Transverse colon (tissue), 4 donors: ENCODE measurements around the gene TPCN2.

Experiments
- POLR2A ChIP-seq: fragments of 450-650 bp; IDR thresholded peaks from one replicate; pipeline ENCODE4 v1.6.1; 2016; ENCODE audit warnings: antibody characterized with exemption, mild to moderate bottlenecking, moderate library complexity
- POLR2AphosphoS5 ChIP-seq, 3 donors: sonication (generic); formaldehyde crosslinking; IDR thresholded peaks; one replicate each; pipeline ENCODE4 v1.6.1; 2016; ENCODE audit warnings: antibody characterized with exemption in 3 of 3
- TF ChIP-seq, protein P1 (sequence below), 5 experiments: fragments of 200-600 bp in 3 of 5; fragments of 450-650 bp in 2 of 5; sonication (generic) in 3 of 5; IDR thresholded peaks; 1 replicate in 2 of 5; 2 replicates in 3 of 5; pipeline ENCODE4 v1.5.1; 2016 to 2017; ENCODE audit warnings: antibody characterized with exemption in 5 of 5, inconsistent platforms in 3 of 5, mild to moderate bottlenecking in 2 of 5, moderate library complexity in 1 of 5

DNA sequence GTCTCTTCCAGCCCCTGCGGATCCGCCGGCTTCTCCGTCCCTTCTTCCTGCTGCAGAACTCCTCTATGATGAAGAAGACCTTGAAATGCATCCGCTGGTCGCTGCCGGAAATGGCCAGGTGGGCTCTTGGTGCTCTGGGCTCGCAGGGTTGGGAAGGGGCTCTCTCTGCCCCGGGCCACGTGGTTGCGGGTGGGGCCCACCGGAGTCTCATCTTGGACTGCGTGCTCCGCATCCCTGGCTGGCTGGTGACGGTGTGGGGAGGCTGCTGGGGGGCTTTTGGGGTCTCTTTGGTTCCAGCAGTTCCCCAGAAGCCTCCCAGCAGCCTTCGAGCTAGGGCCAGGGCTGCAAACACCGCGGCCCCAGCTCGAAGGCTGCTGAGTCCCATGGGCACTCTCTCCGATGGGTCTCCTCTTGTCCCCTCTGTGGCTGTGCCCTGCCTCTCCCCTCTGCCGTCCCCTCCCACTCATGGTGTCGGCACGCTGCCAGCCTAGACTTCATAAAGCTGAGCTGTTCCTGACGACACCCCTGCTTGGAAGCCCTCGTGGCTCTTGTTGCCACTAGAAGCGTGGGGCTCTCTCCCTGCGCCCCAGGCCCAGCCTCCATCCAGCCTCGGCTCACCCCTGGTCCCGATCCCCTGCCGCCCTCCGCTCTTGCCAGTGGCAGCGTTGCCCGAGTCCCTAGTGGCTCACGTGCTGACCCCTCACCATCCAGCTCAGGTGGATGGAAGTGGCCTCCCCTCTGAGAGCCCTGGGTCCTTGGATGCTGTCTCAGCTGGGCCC, 14.3 kb downstream of the TPCN2 start:
- TF ChIP-seq, protein P1, sequence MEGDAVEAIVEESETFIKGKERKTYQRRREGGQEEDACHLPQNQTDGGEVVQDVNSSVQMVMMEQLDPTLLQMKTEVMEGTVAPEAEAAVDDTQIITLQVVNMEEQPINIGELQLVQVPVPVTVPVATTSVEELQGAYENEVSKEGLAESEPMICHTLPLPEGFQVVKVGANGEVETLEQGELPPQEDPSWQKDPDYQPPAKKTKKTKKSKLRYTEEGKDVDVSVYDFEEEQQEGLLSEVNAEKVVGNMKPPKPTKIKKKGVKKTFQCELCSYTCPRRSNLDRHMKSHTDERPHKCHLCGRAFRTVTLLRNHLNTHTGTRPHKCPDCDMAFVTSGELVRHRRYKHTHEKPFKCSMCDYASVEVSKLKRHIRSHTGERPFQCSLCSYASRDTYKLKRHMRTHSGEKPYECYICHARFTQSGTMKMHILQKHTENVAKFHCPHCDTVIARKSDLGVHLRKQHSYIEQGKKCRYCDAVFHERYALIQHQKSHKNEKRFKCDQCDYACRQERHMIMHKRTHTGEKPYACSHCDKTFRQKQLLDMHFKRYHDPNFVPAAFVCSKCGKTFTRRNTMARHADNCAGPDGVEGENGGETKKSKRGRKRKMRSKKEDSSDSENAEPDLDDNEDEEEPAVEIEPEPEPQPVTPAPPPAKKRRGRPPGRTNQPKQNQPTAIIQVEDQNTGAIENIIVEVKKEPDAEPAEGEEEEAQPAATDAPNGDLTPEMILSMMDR (IDR thresholded peaks at IDR 0.05), result no peak
- TF ChIP-seq POLR2A, result no peak
- TF ChIP-seq POLR2AphosphoS5 (IDR thresholded peaks at IDR 0.05), result no peak
